ENCODE results near the gene DCC. TPM values are rescaled to one million over a fixed set of nuclear protein-coding genes. Genes with fewer than 3 reads are reported as not detected.

The DCC gene
- total and polyA plus RNA-seq, 2 of the 8 experiments (the other 6 are each of a cell fraction or from before 2014, with no cell fraction given): 0.14 to 1.4 TPM

- no peak for DNase-seq (ENCODE audit: low read depth in 1 of 2, low spot score in 2 of 2)
- TF ChIP-seq CBX8 (IDR thresholded peaks at IDR 0.05; ENCODE audit: borderline replicate concordance, low read depth, low read length): no peak
- no peak for TF ChIP-seq SIN3A (conservative IDR thresholded peaks at IDR 0.05 in 1 of 2, IDR thresholded peaks at IDR 0.05 in 1 of 2; ENCODE audit: low read depth in 1 of 2, low read length in 2 of 2)
- no peak for TF ChIP-seq EP300 (IDR thresholded peaks at IDR 0.05; ENCODE audit: borderline replicate concordance in 1 of 2, low read depth in 2 of 2, low read length in 2 of 2)
- TF ChIP-seq E2F6 (IDR thresholded peaks at IDR 0.05): no peak
- no peak for TF ChIP-seq EGR1 (IDR thresholded peaks at IDR 0.05; ENCODE audit: borderline replicate concordance, low read depth, low read length)
- no peak for TF ChIP-seq USF2 (IDR thresholded peaks at IDR 0.05; ENCODE audit: low read length)
- TF ChIP-seq SP2 (IDR thresholded peaks at IDR 0.05; ENCODE audit: low read length): no peak
- no peak for TF ChIP-seq POLR2AphosphoS5 (IDR thresholded peaks at IDR 0.05; ENCODE audit: low read depth, low read length)
- TF ChIP-seq MAFK (IDR thresholded peaks at IDR 0.05; ENCODE audit: low read depth, low read length): no peak
- no peak for TF ChIP-seq TAF7 (optimal IDR thresholded peaks at IDR 0.05; ENCODE audit: borderline replicate concordance, low read depth, low read length)
- TF ChIP-seq JUND (IDR thresholded peaks at IDR 0.05; ENCODE audit: low read length): no peak
- no peak for TF ChIP-seq KDM4A (IDR thresholded peaks at IDR 0.05; ENCODE audit: low read depth, low read length, severe bottlenecking)
- no peak for TF ChIP-seq GTF2F1 (IDR thresholded peaks at IDR 0.05; ENCODE audit: borderline replicate concordance, low read depth, low read length)
Measured at GRCh38 chr18:52816121-52816520, 476.1 kb downstream of the DCC start.

More at GRCh38 chr18:52816121-52816520, 476.1 kb downstream of the DCC start:
- Histone ChIP-seq H2BK12ac (ENCODE audit: low read depth, low read length) (no peak overlapping the region), H3K4me1 (replicated peaks in 1 of 4; ENCODE audit: control insufficient read depth in 3 of 4, insufficient read depth in 4 of 4, low read length in 3 of 4) (no peaks in the 10 kb centered on the region), H2AK5ac (ENCODE audit: low read depth, low read length) (no peak overlapping the region), H3K23me2 (ENCODE audit: low read depth, low read length) (no peaks in the 10 kb centered on the region), H3K79me1 (ENCODE audit: low read depth, low read length) (no peaks in the 10 kb centered on the region), H4K5ac (ENCODE audit: insufficient read length, low read depth, low read length) (no peak overlapping the region), H3K79me2 (ENCODE audit: control insufficient read depth in 1 of 2, insufficient read depth in 2 of 2, low read length in 2 of 2) (no peaks in the 10 kb centered on the region), H3K4ac (replicated peaks; ENCODE audit: insufficient read length, low read depth, low read length) (no peak overlapping the region), H4K20me1 (replicated peaks in 1 of 2; ENCODE audit: control insufficient read depth in 1 of 2, insufficient read depth in 2 of 2, low read length in 2 of 2) (no peaks in the 10 kb centered on the region), H3K27ac (ENCODE audit: low read depth, low read length) (no peak overlapping the region), H3K56ac (replicated peaks; ENCODE audit: insufficient read length, low read depth, low read length) (no peak overlapping the region), H3K23ac (ENCODE audit: insufficient read length) (no peak overlapping the region), H3K4me3 (ENCODE audit: extremely low read depth in 1 of 4, insufficient read depth in 2 of 4, low read depth in 3 of 4, low read length in 4 of 4) (no peak overlapping the region), H3K14ac (ENCODE audit: insufficient read length) (no peak overlapping the region), H3K36me3 (ENCODE audit: control insufficient read depth in 2 of 4, insufficient read depth in 4 of 4, low read length in 3 of 4) (no peaks in the 10 kb centered on the region), H4K91ac (replicated peaks; ENCODE audit: insufficient read length, low read length) (no peak overlapping the region), H2BK5ac (ENCODE audit: low read depth, low read length) (no peak overlapping the region), H3K9ac (replicated peaks in 1 of 4; ENCODE audit: extremely low read depth in 1 of 4, low read depth in 3 of 4, low read length in 3 of 4) (no peak overlapping the region), H3K9me3 (ENCODE audit: insufficient read depth in 2 of 2, low read depth in 1 of 2, low read length in 1 of 2) (no peaks in the 10 kb centered on the region), H2BK20ac (ENCODE audit: low read length) (no peak overlapping the region), H3K18ac (ENCODE audit: extremely low read depth, low read length) (no peak overlapping the region), H3K27me3 (replicated peaks in 1 of 4; ENCODE audit: control insufficient read depth in 3 of 4, extremely low read depth in 1 of 4, insufficient read depth in 3 of 4, low read length in 3 of 4) (no peaks in the 10 kb centered on the region), H2AFZ (ENCODE audit: low read length) (no peak overlapping the region), H4K8ac (ENCODE audit: extremely low read depth, insufficient read depth, low read length) (no peak overlapping the region), H2BK120ac (replicated peaks; ENCODE audit: low read depth, low read length) (no peak overlapping the region), H2BK15ac (ENCODE audit: low read length) (no peak overlapping the region), H3K4me2 (ENCODE audit: insufficient read depth in 1 of 2, low read depth in 2 of 2, low read length in 2 of 2) (no peak overlapping the region)
- ChIA-PET POLR2A (ENCODE audit: partially characterized antibody) (no interaction called here), CTCF (ENCODE audit: partially characterized antibody) (no interaction called here)
- 90% methylated on average over 4 of the region's 4 CpGs; no CpG with 5 or more reads in 1 of the 2 experiments for WGBS, 2 experiments (ENCODE audit: extremely low coverage in 1 of 2, insufficient coverage in 1 of 2, insufficient read length in 1 of 2, insufficient replicate concordance in 2 of 2, low coverage in 1 of 2, low lambda C conversion rate in 2 of 2, missing lambda C conversion rate in 1 of 2)
- no peak for FAIRE-seq

Data from H1 (cell line).